A673 (cell line): ENCODE measurements around the gene ATP7A.

ENCODE experiments used
- EZH2 ChIP-seq: fragments of 200-600 bp; sonication (generic); IDR thresholded peaks from 2 replicates; pipeline ENCODE4 v1.6.1; 2017; ENCODE audit warnings: borderline replicate concordance, low read depth, mild to moderate bottlenecking, mixed read lengths, antibody characterized with exemption, low read length; ENCODE audit not compliant: poor library complexity, severe bottlenecking
- TF ChIP-seq, protein P1 (sequence below): fragments of 300-800, 200-600 bp; sonication (generic); conservative IDR thresholded peaks from 2 replicates; pipeline ENCODE4 v1.5.1; 2017; ENCODE audit warnings: low read depth, mild to moderate bottlenecking, antibody characterized with exemption, low read length, moderate library complexity, mixed read lengths

DNA sequence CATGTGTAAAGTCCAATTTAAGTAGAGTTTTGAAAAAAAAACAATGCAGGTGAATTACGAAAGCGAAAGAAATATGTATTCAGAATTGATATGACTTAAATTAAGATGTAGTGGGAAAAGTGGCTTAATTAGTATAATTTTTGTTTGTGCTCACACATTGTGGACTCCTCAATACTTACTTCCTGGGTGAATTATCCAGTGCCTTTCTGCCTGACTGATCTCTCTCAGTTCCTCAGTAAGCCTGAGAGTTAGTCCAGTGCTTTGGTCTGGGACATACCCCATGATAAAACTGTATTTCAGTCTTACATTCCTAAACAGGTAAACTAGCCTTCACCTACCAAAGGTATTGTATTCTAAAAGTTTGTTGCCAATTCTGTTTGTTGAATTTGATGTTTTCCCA lies 50.6 kb downstream of the ATP7A start:
- TF ChIP-seq, protein P1, sequence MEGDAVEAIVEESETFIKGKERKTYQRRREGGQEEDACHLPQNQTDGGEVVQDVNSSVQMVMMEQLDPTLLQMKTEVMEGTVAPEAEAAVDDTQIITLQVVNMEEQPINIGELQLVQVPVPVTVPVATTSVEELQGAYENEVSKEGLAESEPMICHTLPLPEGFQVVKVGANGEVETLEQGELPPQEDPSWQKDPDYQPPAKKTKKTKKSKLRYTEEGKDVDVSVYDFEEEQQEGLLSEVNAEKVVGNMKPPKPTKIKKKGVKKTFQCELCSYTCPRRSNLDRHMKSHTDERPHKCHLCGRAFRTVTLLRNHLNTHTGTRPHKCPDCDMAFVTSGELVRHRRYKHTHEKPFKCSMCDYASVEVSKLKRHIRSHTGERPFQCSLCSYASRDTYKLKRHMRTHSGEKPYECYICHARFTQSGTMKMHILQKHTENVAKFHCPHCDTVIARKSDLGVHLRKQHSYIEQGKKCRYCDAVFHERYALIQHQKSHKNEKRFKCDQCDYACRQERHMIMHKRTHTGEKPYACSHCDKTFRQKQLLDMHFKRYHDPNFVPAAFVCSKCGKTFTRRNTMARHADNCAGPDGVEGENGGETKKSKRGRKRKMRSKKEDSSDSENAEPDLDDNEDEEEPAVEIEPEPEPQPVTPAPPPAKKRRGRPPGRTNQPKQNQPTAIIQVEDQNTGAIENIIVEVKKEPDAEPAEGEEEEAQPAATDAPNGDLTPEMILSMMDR = no peak
- TF ChIP-seq EZH2 = no peak
